Transverse colon (tissue), 4 donors: Measurements from ENCODE around the gene SPAG4. TPM values are rescaled to one million over a fixed set of nuclear protein-coding genes. Genes with fewer than 3 reads are reported as not detected.

Experiments used
- DNase-seq: peaks from one replicate; pipeline ENCODE4 v3.0.0-alpha.2; 2019
- H3K27ac ChIP-seq, 4 donors: fragments of 200-600 bp; sonication (generic); 2 replicates each; pipeline ENCODE4 v1.5.1; 2016 to 2018; ENCODE audit warnings: inconsistent platforms in 4 of 4
- H3K27me3 ChIP-seq: fragments of 200-600 bp; sonication (generic); 2 replicates; pipeline ENCODE4 v1.5.1; 2017; ENCODE audit warnings: inconsistent platforms
- H3K36me3 ChIP-seq, 4 donors: fragments of 200-600 bp; sonication (generic); 2 replicates each; pipeline ENCODE4 v1.5.1; 2017 to 2019; ENCODE audit warnings: inconsistent platforms in 4 of 4
- H3K4me1 ChIP-seq, 4 donors: fragments of 200-600 bp; sonication (generic); 2 replicates each; pipeline ENCODE4 v1.5.1; 2017 to 2020; ENCODE audit warnings: inconsistent platforms in 4 of 4
- H3K4me3 ChIP-seq, 4 donors: fragments of 200-600 bp; sonication (generic); 1 replicate in 1 of 4; 2 replicates in 3 of 4; pipeline versions ENCODE4 v1.5.1 to v1.6.1; 2017 to 2019; ENCODE audit warnings: inconsistent platforms in 4 of 4
- H3K9me3 ChIP-seq, 2 donors: fragments of 200-600 bp; sonication (generic); 2 replicates each; pipeline ENCODE4 v1.5.1; 2017 to 2019; ENCODE audit warnings: inconsistent platforms in 2 of 2
- CTCF ChIP-seq, 5 experiments: fragments of 200-600 bp in 3 of 5; fragments of 450-650 bp in 2 of 5; sonication (generic) in 3 of 5; IDR thresholded peaks; 1 replicate in 2 of 5; 2 replicates in 3 of 5; pipeline ENCODE4 v1.5.1; 2016 to 2017; ENCODE audit warnings: antibody characterized with exemption in 5 of 5, inconsistent platforms in 3 of 5, mild to moderate bottlenecking in 2 of 5, moderate library complexity in 1 of 5
- EP300 ChIP-seq: sonication (generic); formaldehyde crosslinking; IDR thresholded peaks from one replicate; pipeline ENCODE4 v1.6.1; 2017; ENCODE audit warnings: antibody characterized with exemption, low read depth
- POLR2A ChIP-seq: fragments of 450-650 bp; IDR thresholded peaks from one replicate; pipeline ENCODE4 v1.6.1; 2016; ENCODE audit warnings: antibody characterized with exemption, mild to moderate bottlenecking, moderate library complexity
- POLR2AphosphoS5 ChIP-seq, 3 donors: sonication (generic); formaldehyde crosslinking; IDR thresholded peaks; one replicate each; pipeline ENCODE4 v1.6.1; 2016; ENCODE audit warnings: antibody characterized with exemption in 3 of 3
- WGBS, 2 donors: methylation state at CpG; one replicate each; pipeline ENCODE4 v1.1.5; 2018; ENCODE audit warnings: low coverage in 1 of 2; 5-methylcytosine and 5-hydroxymethylcytosine counted together
- in situ Hi-C, 4 donors: fragments of 200-750 bp; cut with MboI; loops; one replicate each; pipeline versions ENCODE4 v1.15.0 to v1.15.1; 2017; ENCODE audit warnings: low sequenced_read_pairs in 3 of 4, low pct_ligation_motif_present in 1 of 4, low pct_unique_long_range_greater_than_20kb in 1 of 4
- intact Hi-C: fragments of 100-400 bp; cut with DNase I; formaldehyde crosslinking; loops from one replicate; pipeline ENCODE4 v1.15.1; 2023; ENCODE audit warnings: low total_unique reads
- total RNA-seq, 4 donors: library from RNA; depleted of rRNA; stranded (reverse); fragments of >200 nt; gene quantifications; one replicate each; pipeline ENCODE4 v1.1.0, GENCODE V29; 2016

Gene SPAG4
- 10 to 100 TPM in 1 of 4 donors, 1 to 10 TPM in 1, not detected in 2; 3.3 to 17.5 TPM for total RNA-seq

GRCh38 chr20:35615667-35616464 is at the start of gene SPAG4:
TSS of gene SPAG4 (plus strand) at chr20:35615829. CDS start at chr20:35616004, 175 bp downstream.
- WGBS, 2 donors = 0 to 1% methylated on average over 1 to 58 of the region's 68 CpGs
- in situ Hi-C loops (no loop called here), intact Hi-C loops (loop anchor here (2.0 kb wide), 1 partner anchor 49 kb away; the partner anchor contains the start of genes CPNE1 and RBM12)
- DNase-seq = peak; percentile 100
- Histone ChIP-seq H3K36me3 (no peaks in the 10 kb centered on the region), H3K9me3 (no peaks in the 10 kb centered on the region), H3K4me1 (peaks cover 12 to 47% (median 37%) of the 10 kb centered on the region in 4 donors), H3K27ac (peak within 1 kb of the TSS; percentile 90 to 98 (median 96)), H3K4me3 (peak within 1 kb of the TSS; percentile 44 to 64 (median 57)), H3K27me3 (no peaks in the 10 kb centered on the region)
- TF ChIP-seq POLR2AphosphoS5 (IDR thresholded peaks at IDR 0.05) (peak; percentile 72 to 87 (median 78)), EP300 (peak; percentile 17), POLR2A (peak; percentile 86), CTCF (IDR thresholded peaks at IDR 0.05) (no peak)

GRCh38 chr20:35568645-35569044 is 47.0 kb upstream of the SPAG4 start:
- Histone ChIP-seq H3K4me3 (no peak overlapping the region), H3K4me1 (peaks cover 0 to 6% (median 0%) of the 10 kb centered on the region in 4 donors), H3K27me3 (no peaks in the 10 kb centered on the region), H3K27ac (no peak overlapping the region), H3K9me3 (no peaks in the 10 kb centered on the region), H3K36me3 (no peaks in the 10 kb centered on the region)
- TF ChIP-seq EP300 (no peak), CTCF (IDR thresholded peaks at IDR 0.05) (peak in 4 of 5 experiments; percentile 25 to 42 (median 28)), POLR2AphosphoS5 (IDR thresholded peaks at IDR 0.05) (no peak)
- in situ Hi-C loops = no loop called here
- DNase-seq = peak; percentile 27
- intact Hi-C loops = no loop called here
- WGBS, 2 donors = 15% methylated on average over 2 of the region's 2 CpGs; no CpG with 5 or more reads in 1 of the 2 donors

GRCh38 chr20:35571555-35571954 is 44.1 kb upstream of the SPAG4 start:
- in situ Hi-C loops = no loop called here
- no peak for DNase-seq
- TF ChIP-seq POLR2AphosphoS5 (IDR thresholded peaks at IDR 0.05) (no peak), CTCF (IDR thresholded peaks at IDR 0.05) (no peak), POLR2A (no peak)

GRCh38 chr20:35572838-35573237 is 42.8 kb upstream of the SPAG4 start:
- intact Hi-C loops = loop anchor here (10.0 kb wide), 1 partner anchor 332 kb away; no protein-coding TSS in a partner anchor
- H3K27me3 ChIP-seq = no peaks in the 10 kb centered on the region
- H3K36me3 ChIP-seq = no peaks in the 10 kb centered on the region
- no peak for TF ChIP-seq POLR2A
- TF ChIP-seq CTCF (IDR thresholded peaks at IDR 0.05) = no peak
- no peak for TF ChIP-seq EP300
- TF ChIP-seq POLR2AphosphoS5 (IDR thresholded peaks at IDR 0.05) = no peak
- peaks cover 0 to 24% (median 14%) of the 10 kb centered on the region in 4 donors for H3K4me1 ChIP-seq
- H3K9me3 ChIP-seq = no peaks in the 10 kb centered on the region
- H3K27ac ChIP-seq = no peak overlapping the region
- no peak for DNase-seq
- WGBS, 2 donors = 92 to 100% methylated on average over 2 to 4 of the region's 4 CpGs
- no peak overlapping the region for H3K4me3 ChIP-seq
- in situ Hi-C loops = no loop called here

More at GRCh38 chr20:35571555-35571954, 44.1 kb upstream of the SPAG4 start:
- no peaks in the 10 kb centered on the region for H3K27me3 ChIP-seq
- intact Hi-C loops = loop anchor here (10.0 kb wide), 1 partner anchor 333 kb away; no protein-coding TSS in a partner anchor
- no peaks in the 10 kb centered on the region for H3K36me3 ChIP-seq
- no peak overlapping the region for H3K27ac ChIP-seq
- no peak overlapping the region for H3K4me3 ChIP-seq
- H3K9me3 ChIP-seq = no peaks in the 10 kb centered on the region
- H3K4me1 ChIP-seq = peaks cover 0 to 22% (median 13%) of the 10 kb centered on the region in 4 donors
